Mammary epithelial cell (primary cell): ENCODE results near the gene LHX2.

Experiments used
- EZH2 ChIP-seq: IDR thresholded peaks from 2 replicates; pipeline ENCODE4 v1.6.1; 2012; ENCODE audit warnings: low read length, inconsistent platforms, borderline replicate concordance
- TF ChIP-seq, protein P1 (sequence below), 2 donors: IDR thresholded peaks in 1 of 2; conservative IDR thresholded peaks in 1 of 2; 2 replicates each; pipeline ENCODE4 v1.5.1; 2011 to 2012; ENCODE audit warnings: inconsistent platforms in 2 of 2, low read length in 2 of 2, mild to moderate bottlenecking in 2 of 2, control low read depth in 1 of 2, low read depth in 1 of 2; ENCODE audit not compliant: insufficient read depth in 1 of 2; ENCODE audit errors: extremely low read depth in 1 of 2

DNA sequence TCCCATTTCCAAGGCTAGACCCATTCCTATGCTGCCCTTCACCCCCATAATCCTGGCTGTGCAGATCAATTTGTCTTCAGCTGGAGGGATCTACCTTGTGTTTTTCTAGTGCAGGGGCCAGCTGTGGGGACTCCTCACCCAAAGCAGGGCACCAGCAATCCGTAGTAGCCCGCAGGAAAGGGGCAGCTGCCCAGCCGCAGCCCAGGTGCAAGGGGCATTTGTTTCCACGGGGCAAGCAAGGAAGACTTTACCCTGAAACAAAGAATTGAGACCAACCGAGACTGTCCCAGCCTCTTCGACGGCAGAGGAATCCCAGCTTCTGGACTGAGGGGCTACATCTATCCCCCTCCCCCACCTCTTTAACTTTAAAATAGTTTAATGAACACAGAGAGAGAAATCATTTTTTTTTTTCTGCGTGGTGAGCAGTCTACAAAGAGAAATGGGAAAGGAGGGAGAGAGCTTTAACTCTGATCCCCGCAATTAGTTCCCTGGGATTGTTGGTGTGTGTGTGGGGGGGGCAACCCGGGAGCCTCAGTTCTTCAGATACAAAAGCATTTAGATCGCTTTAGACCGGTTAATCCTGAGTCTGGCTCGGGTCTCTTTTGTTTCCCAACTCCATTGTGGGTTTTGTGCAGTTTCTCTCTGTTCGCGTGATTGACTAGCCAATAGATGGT, 10.6 kb upstream of the LHX2 start:
- TF ChIP-seq, protein P1, sequence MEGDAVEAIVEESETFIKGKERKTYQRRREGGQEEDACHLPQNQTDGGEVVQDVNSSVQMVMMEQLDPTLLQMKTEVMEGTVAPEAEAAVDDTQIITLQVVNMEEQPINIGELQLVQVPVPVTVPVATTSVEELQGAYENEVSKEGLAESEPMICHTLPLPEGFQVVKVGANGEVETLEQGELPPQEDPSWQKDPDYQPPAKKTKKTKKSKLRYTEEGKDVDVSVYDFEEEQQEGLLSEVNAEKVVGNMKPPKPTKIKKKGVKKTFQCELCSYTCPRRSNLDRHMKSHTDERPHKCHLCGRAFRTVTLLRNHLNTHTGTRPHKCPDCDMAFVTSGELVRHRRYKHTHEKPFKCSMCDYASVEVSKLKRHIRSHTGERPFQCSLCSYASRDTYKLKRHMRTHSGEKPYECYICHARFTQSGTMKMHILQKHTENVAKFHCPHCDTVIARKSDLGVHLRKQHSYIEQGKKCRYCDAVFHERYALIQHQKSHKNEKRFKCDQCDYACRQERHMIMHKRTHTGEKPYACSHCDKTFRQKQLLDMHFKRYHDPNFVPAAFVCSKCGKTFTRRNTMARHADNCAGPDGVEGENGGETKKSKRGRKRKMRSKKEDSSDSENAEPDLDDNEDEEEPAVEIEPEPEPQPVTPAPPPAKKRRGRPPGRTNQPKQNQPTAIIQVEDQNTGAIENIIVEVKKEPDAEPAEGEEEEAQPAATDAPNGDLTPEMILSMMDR (conservative IDR thresholded peaks at IDR 0.05 in 1 of 2, IDR thresholded peaks at IDR 0.05 in 1 of 2; ENCODE audit: extremely low read depth in 1 of 2, insufficient read depth in 1 of 2, low read depth in 1 of 2, low read length in 2 of 2): no peak
- peak; percentile 76 for TF ChIP-seq EZH2
